ENCODE data around the gene ADAMTS5. TPM values are rescaled to one million over a fixed set of nuclear protein-coding genes. Genes with fewer than 3 reads are reported as not detected.

ADAMTS5 gene
- polyA plus RNA-seq, 3 donors, result 0.86 to 1.1 (median 1.0) TPM

DNA sequence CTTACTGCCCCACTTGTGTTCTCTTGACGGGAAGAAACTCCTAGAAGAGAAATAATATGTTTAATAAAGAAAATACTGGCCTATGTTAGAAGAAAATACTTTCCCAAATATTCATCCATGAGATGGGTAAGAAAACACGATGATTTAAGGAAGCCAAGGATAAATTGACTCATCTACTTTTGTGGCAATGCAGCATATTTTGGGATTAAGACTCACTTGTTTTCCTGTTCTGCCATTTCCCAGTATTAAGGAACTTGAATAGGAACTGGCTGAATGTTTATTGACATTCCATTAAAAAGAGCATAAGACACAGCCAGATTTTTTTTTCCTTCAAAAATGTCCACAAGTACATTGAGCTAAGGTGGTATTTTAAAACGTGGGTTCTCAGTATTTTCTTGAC is 10.9 kb upstream of the ADAMTS5 start:
- intact Hi-C loops (cut with micrococcal nuclease), result no loop called here
- no CpG with 5 or more reads among the region's 3 CpGs for WGBS (ENCODE audit: insufficient coverage)
- H3K4me2 ChIP-seq (replicated peaks; ENCODE audit: extremely low read depth, low read length, poor library complexity, severe bottlenecking), result no peak overlapping the region
- Mint-ChIP-seq H3K27ac (no peak overlapping the region), H3K27me3 (ENCODE audit: low read depth in 3 of 3) (peaks cover 3 to 9% (median 9%) of the 10 kb centered on the region in 3 donors), H3K4me3 (no peak overlapping the region), H3K36me3 (no peaks in the 10 kb centered on the region), H3K9me3 (peaks cover 0 to 9% (median 4%) of the 10 kb centered on the region in 7 donors), H3K4me1 (peaks cover 7% of the 10 kb centered on the region)
- TF ChIP-seq, protein P1, sequence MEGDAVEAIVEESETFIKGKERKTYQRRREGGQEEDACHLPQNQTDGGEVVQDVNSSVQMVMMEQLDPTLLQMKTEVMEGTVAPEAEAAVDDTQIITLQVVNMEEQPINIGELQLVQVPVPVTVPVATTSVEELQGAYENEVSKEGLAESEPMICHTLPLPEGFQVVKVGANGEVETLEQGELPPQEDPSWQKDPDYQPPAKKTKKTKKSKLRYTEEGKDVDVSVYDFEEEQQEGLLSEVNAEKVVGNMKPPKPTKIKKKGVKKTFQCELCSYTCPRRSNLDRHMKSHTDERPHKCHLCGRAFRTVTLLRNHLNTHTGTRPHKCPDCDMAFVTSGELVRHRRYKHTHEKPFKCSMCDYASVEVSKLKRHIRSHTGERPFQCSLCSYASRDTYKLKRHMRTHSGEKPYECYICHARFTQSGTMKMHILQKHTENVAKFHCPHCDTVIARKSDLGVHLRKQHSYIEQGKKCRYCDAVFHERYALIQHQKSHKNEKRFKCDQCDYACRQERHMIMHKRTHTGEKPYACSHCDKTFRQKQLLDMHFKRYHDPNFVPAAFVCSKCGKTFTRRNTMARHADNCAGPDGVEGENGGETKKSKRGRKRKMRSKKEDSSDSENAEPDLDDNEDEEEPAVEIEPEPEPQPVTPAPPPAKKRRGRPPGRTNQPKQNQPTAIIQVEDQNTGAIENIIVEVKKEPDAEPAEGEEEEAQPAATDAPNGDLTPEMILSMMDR (IDR thresholded peaks at IDR 0.05), result no peak
- no peaks in the 10 kb centered on the region for H3K36me3 ChIP-seq (replicated peaks in 1 of 2; ENCODE audit: control insufficient read depth in 1 of 2, insufficient read depth in 2 of 2, low read length in 2 of 2)
- H3K9ac ChIP-seq (ENCODE audit: insufficient read depth, low read length, poor library complexity, severe bottlenecking), result no peak overlapping the region
- H4K20me1 ChIP-seq (ENCODE audit: insufficient read depth, low read length), result no peaks in the 10 kb centered on the region
- DNase-seq, result no peak
- H3K4me1 ChIP-seq (ENCODE audit: control insufficient read depth in 1 of 2, insufficient read depth in 2 of 2, low read length in 2 of 2), result peaks cover 3 to 5% of the 10 kb centered on the region in 2 donors
- peaks cover 8% of the 10 kb centered on the region in 2 donors for H3K27me3 ChIP-seq (ENCODE audit: control insufficient read depth in 2 of 2, insufficient read depth in 2 of 2, low read length in 2 of 2)
- no peak overlapping the region for H3K27ac ChIP-seq (ENCODE audit: low read depth in 1 of 2, low read length in 2 of 2)
- H3K4me3 ChIP-seq (replicated peaks in 1 of 3; ENCODE audit: low read depth in 2 of 3, low read length in 3 of 3), result no peak overlapping the region
- no peak overlapping the region for H2AFZ ChIP-seq (ENCODE audit: insufficient read depth, low read depth, low read length, poor library complexity, severe bottlenecking)
- no peaks in the 10 kb centered on the region for H3K9me3 ChIP-seq (replicated peaks in 1 of 2; ENCODE audit: control insufficient read depth in 1 of 2, insufficient read depth in 1 of 2, low read length in 2 of 2)
- no peaks in the 10 kb centered on the region for H3K79me2 ChIP-seq (ENCODE audit: insufficient read depth, low read length)

DNA sequence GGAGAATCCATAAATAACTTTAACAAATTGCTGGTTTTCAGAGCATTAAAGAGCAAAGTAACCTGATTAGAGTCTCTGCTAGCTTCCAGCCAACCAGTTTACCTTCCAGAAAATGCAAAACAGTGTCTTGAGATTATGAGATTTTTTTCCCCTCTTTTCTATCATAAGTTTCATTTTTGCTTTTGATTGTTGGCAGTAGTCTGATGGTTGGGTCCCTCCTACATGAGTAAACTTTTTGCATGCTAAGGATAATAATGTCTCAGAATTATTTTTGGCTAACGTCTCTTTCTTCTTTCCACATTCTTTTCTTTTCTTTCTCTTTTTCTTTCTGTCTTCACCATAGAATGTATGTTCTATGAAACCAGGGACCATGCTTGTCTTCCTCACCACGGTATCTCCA is 6.3 kb upstream of the ADAMTS5 start:
- no peak overlapping the region for H3K4me2 ChIP-seq (replicated peaks; ENCODE audit: extremely low read depth, low read length, poor library complexity, severe bottlenecking)
- H3K4me1 Mint-ChIP-seq, result peaks cover 22% of the 10 kb centered on the region

More for the DNA sequence above, 6.3 kb upstream of the ADAMTS5 start:
- intact Hi-C loops (cut with micrococcal nuclease), result no loop called here
- WGBS (ENCODE audit: insufficient coverage), result no CpG with 5 or more reads among the region's 2 CpGs
- Histone ChIP-seq H4K20me1 (ENCODE audit: insufficient read depth, low read length) (no peaks in the 10 kb centered on the region), H3K4me1 (ENCODE audit: control insufficient read depth in 1 of 2, insufficient read depth in 2 of 2, low read length in 2 of 2) (peaks cover 20 to 21% of the 10 kb centered on the region in 2 donors), H3K4me3 (replicated peaks in 1 of 3; ENCODE audit: low read depth in 2 of 3, low read length in 3 of 3) (no peak overlapping the region), H3K9ac (ENCODE audit: insufficient read depth, low read length, poor library complexity, severe bottlenecking) (no peak overlapping the region), H3K36me3 (replicated peaks in 1 of 2; ENCODE audit: control insufficient read depth in 1 of 2, insufficient read depth in 2 of 2, low read length in 2 of 2) (no peaks in the 10 kb centered on the region), H3K27ac (ENCODE audit: low read depth in 1 of 2, low read length in 2 of 2) (no peak overlapping the region), H3K9me3 (replicated peaks in 1 of 2; ENCODE audit: control insufficient read depth in 1 of 2, insufficient read depth in 1 of 2, low read length in 2 of 2) (no peaks in the 10 kb centered on the region), H2AFZ (ENCODE audit: insufficient read depth, low read depth, low read length, poor library complexity, severe bottlenecking) (no peak overlapping the region), H3K27me3 (ENCODE audit: control insufficient read depth in 2 of 2, insufficient read depth in 2 of 2, low read length in 2 of 2) (peaks cover 14 to 22% of the 10 kb centered on the region in 2 donors), H3K79me2 (ENCODE audit: insufficient read depth, low read length) (no peaks in the 10 kb centered on the region)
- no peaks in the 10 kb centered on the region for H3K36me3 Mint-ChIP-seq
- H3K4me3 Mint-ChIP-seq, result no peak overlapping the region
- H3K9me3 Mint-ChIP-seq, result peaks cover 0 to 3% (median 0%) of the 10 kb centered on the region in 7 donors
- no peak overlapping the region for H3K27ac Mint-ChIP-seq
- TF ChIP-seq, protein P1 (IDR thresholded peaks at IDR 0.05), result no peak
- DNase-seq, result no peak
- H3K27me3 Mint-ChIP-seq (ENCODE audit: low read depth in 3 of 3), result peaks cover 10 to 20% (median 15%) of the 10 kb centered on the region in 3 donors
